GM12878 (cell line): Measurements from ENCODE around the gene EDEM3. TPM values are rescaled to one million over a fixed set of nuclear protein-coding genes. Genes with fewer than 3 reads are reported as not detected.

Experiments
- ATAC-seq: fragments of 200-7000 bp; cut with Tn5 transposase; 3 replicates; pipeline ENCODE4 v1.9.1; 2020; ENCODE audit warnings: mild to moderate bottlenecking, moderate library complexity
- BruUV-seq: library from RNA; stranded (reverse); fragments of 400-500 nt; replicated peaks from 2 replicates; lab custom pipeline; 2021; lab: Mats Ljungman, UMichigan
- CTCF ChIA-PET: fragments of 300-600 bp; sonication (Branson Sonifier 250); formaldehyde crosslinking; extraction: SDS; loops from one replicate; lab custom pipeline; 2021; ENCODE audit warnings: inconsistent platforms; lab: Yijun Ruan, JAX
- POLR2A ChIA-PET: fragments of 350-600 bp; formaldehyde crosslinking; extraction: SDS; loops from one replicate; lab custom pipeline; 2021; ENCODE audit warnings: inconsistent platforms; lab: Charles Lee
- RAD21 ChIA-PET: fragments of 300-600 bp; sonication (Branson Sonifier 250); formaldehyde crosslinking; loops from one replicate; lab custom pipeline; 2023; ENCODE audit warnings: antibody characterized with exemption; ENCODE audit not compliant: unreplicated experiment; lab: Charles Lee
- SMC1A ChIA-PET: fragments of 300-600 bp; sonication (Branson Sonifier 250); formaldehyde crosslinking; loops from one replicate; lab custom pipeline; 2023; ENCODE audit not compliant: unreplicated experiment, uncharacterized antibody; lab: Charles Lee
- DNase-seq: peaks from one replicate; pipeline ENCODE4 v3.0.0-alpha.2; 2011; ENCODE audit warnings: low read depth, low spot score
- FAIRE-seq: peaks from 3 replicates; lab custom pipeline; 2011; peaks lifted over from hg19 to GRCh38; lab: Jason Lieb, UNC
- H2AFZ ChIP-seq: 2 replicates; pipeline ENCODE4 v1.6.0; 2011; ENCODE audit warnings: low read depth, low read length, control low read depth; ENCODE audit not compliant: control insufficient read depth
- H3K27ac ChIP-seq: 2 replicates; pipeline ENCODE4 v1.5.1; 2011; ENCODE audit warnings: control low read depth; ENCODE audit not compliant: control insufficient read depth, insufficient read depth
- H3K27me3 ChIP-seq, 2 experiments: replicated peaks in 1 of 2; 2 replicates each; pipeline versions ENCODE4 v1.6.0 to v1.6.1; 2011; ENCODE audit warnings: low read length in 1 of 2; ENCODE audit not compliant: control insufficient read depth in 2 of 2, insufficient read depth in 2 of 2
- H3K36me3 ChIP-seq, 2 experiments: 2 replicates each; pipeline ENCODE4 v1.5.1; 2011; ENCODE audit warnings: low read length in 1 of 2; ENCODE audit not compliant: control insufficient read depth in 2 of 2, insufficient read depth in 2 of 2
- H3K4me1 ChIP-seq: 2 replicates; pipeline ENCODE4 v1.6.1; 2011; ENCODE audit warnings: mild to moderate bottlenecking, low read length, moderate library complexity, mixed read lengths; ENCODE audit not compliant: control insufficient read depth, insufficient read depth
- H3K4me2 ChIP-seq: 2 replicates; pipeline ENCODE4 v1.6.0; 2011; ENCODE audit warnings: control low read depth; ENCODE audit not compliant: control insufficient read depth, insufficient read depth
- H3K4me3 ChIP-seq: fragments of 200-600 bp; sonication (generic); 2 replicates; pipeline ENCODE4 v1.5.1; 2016
- H3K79me2 ChIP-seq: 2 replicates; pipeline ENCODE4 v1.6.0; 2011; ENCODE audit warnings: low read length; ENCODE audit not compliant: control insufficient read depth, insufficient read depth
- H3K9ac ChIP-seq: 2 replicates; pipeline ENCODE4 v1.8.0; 2011; ENCODE audit warnings: low read length, control low read depth, mixed read lengths; ENCODE audit not compliant: control insufficient read depth, insufficient read depth
- H3K9me3 ChIP-seq: replicated peaks from 3 replicates; pipeline ENCODE4 v1.5.1; 2011; ENCODE audit warnings: mild to moderate bottlenecking, low read length; ENCODE audit not compliant: control insufficient read depth, insufficient read depth
- H4K20me1 ChIP-seq: 2 replicates; pipeline ENCODE4 v1.6.0; 2011; ENCODE audit not compliant: control insufficient read depth, insufficient read depth
- ASH2L ChIP-seq: fragments of 300-600, 200-600 bp; sonication (generic); IDR thresholded peaks from 2 replicates; pipeline ENCODE4 v1.6.1; 2017; ENCODE audit warnings: low read depth, mild to moderate bottlenecking, borderline replicate concordance
- CEBPZ ChIP-seq: fragments of 150-350 bp; IDR thresholded peaks from 2 replicates; pipeline ENCODE4 v1.6.1; 2016; ENCODE audit warnings: low read depth, low read length
- IRF3 ChIP-seq: fragments of 450-650 bp; IDR thresholded peaks from 2 replicates; pipeline ENCODE4 v1.6.1; 2014; ENCODE audit warnings: mild to moderate bottlenecking
- MEF2A ChIP-seq: IDR thresholded peaks from 2 replicates; pipeline ENCODE4 v1.6.1; 2011; ENCODE audit warnings: low read depth, mild to moderate bottlenecking, low read length, moderate library complexity; ENCODE audit not compliant: insufficient read depth
- MTA2 ChIP-seq: fragments of 450-650 bp; IDR thresholded peaks from 2 replicates; pipeline ENCODE4 v1.6.1; 2016; ENCODE audit warnings: low read depth, mild to moderate bottlenecking, moderate library complexity
- PML ChIP-seq: IDR thresholded peaks from 2 replicates; pipeline ENCODE4 v1.6.1; 2012; ENCODE audit warnings: low read length, inconsistent platforms
- RBBP5 ChIP-seq: fragments of 200-600 bp; sonication (generic); conservative IDR thresholded peaks from 2 replicates; pipeline ENCODE4 v1.6.1; 2016
- SMAD5 ChIP-seq: IDR thresholded peaks from 2 replicates; pipeline ENCODE4 v1.6.1; 2016; ENCODE audit warnings: antibody characterized with exemption, low read depth
- SUZ12 ChIP-seq: fragments of 200-600 bp; sonication (generic); IDR thresholded peaks from one replicate; pipeline ENCODE4 v1.6.1; 2018; ENCODE audit warnings: antibody characterized with exemption, mild to moderate bottlenecking; ENCODE audit not compliant: unreplicated experiment
- TAF1 ChIP-seq: IDR thresholded peaks from 2 replicates; pipeline ENCODE4 v1.6.1; 2011; ENCODE audit warnings: mild to moderate bottlenecking, low read depth, low read length, borderline replicate concordance
- ZBTB4 ChIP-seq: fragments of 450-650 bp; formaldehyde crosslinking; IDR thresholded peaks from 2 replicates; pipeline ENCODE4 v1.4.0; 2022; ENCODE audit warnings: mild to moderate bottlenecking, moderate library complexity
- WGBS: methylation state at CpG from one replicate; pipeline ENCODE4 v1.1.6; 2016; ENCODE audit warnings: low lambda C conversion rate; ENCODE audit not compliant: insufficient replicate concordance, insufficient coverage; ENCODE audit errors: missing lambda C conversion rate; 5-methylcytosine and 5-hydroxymethylcytosine counted together
- in situ Hi-C: fragments of 300-500 bp; cut with MboI; formaldehyde crosslinking; loops from 9 replicates; pipeline ENCODE4 v1.14.3; 2018; ENCODE audit warnings: mixed read lengths
- intact Hi-C: fragments of 100-400 bp; cut with micrococcal nuclease; formaldehyde crosslinking; loops from one replicate; pipeline ENCODE4 v1.14.2; 2022; ENCODE audit not compliant: unreplicated experiment
- polyA plus RNA-seq, 11 experiments: library from polyadenylated mRNA; depleted of rRNA in 4 of 11; unstranded in 6 of 11; stranded (reverse) in 5 of 11; fragments of >200 nt; fragmentation: Nextera tagmentation in 4 of 11; fragmentation: Illumina TruSeq in 1 of 11; extraction: Ambion mirVana in 4 of 11; extraction: Trizol in 1 of 11; gene quantifications; 1 replicate in 1 of 11; 2 replicates in 10 of 11; pipeline versions ENCODE4 v1.2.1 to v1.2.3, GENCODE V29; 2011 to 2016; ENCODE audit warnings: inconsistent platforms in 2 of 11, missing spikeins in 2 of 11, low read depth in 1 of 11
- total RNA-seq, 4 experiments: library from RNA; depleted of rRNA in 3 of 4; stranded (reverse); fragments of >200 nt in 3 of 4; fragmentation: Illumina TruSeq in 1 of 4; extraction: Trizol in 1 of 4; gene quantifications; 2 replicates each; pipeline versions ENCODE4 v1.2.1 to v1.2.3, GENCODE V29; 2013 to 2021

Gene EDEM3
- total and polyA plus RNA-seq, 10 of the 15 experiments (the other 5 are each of a cell fraction or from before 2014, with no cell fraction given): 6.4 to 19.3 (median 14.3) TPM

GRCh38 chr1:184761969-184762485, 7.4 kb upstream of the EDEM3 start:
- FAIRE-seq: no peak
- BruUV-seq: no TSS peak
- CTCF ChIA-PET: no interaction called here

More at GRCh38 chr1:184761969-184762485, 7.4 kb upstream of the EDEM3 start:
- ATAC-seq (no peak), DNase-seq (no peak)
- Histone ChIP-seq H3K36me3 (no peaks in the 10 kb centered on the region), H4K20me1 (no peaks in the 10 kb centered on the region), H3K27me3 (no peaks in the 10 kb centered on the region), H3K4me1 (no peaks in the 10 kb centered on the region), H3K27ac (no peak overlapping the region), H3K79me2 (no peaks in the 10 kb centered on the region), H3K4me2 (no peak overlapping the region), H3K4me3 (no peak overlapping the region), H3K9me3 (no peaks in the 10 kb centered on the region; the same call in 2 of the 3 replicates), H2AFZ (no peak overlapping the region), H3K9ac (no peak overlapping the region)
- RAD21 ChIA-PET: no interaction called here
- POLR2A ChIA-PET: no interaction called here
- no peak for TF ChIP-seq TAF1
- TF ChIP-seq CEBPZ: no peak
- no peak for TF ChIP-seq PML
- no peak for TF ChIP-seq MTA2
- no peak for TF ChIP-seq ZBTB4
- no peak for TF ChIP-seq SMAD5
- no peak for TF ChIP-seq MEF2A
- TF ChIP-seq IRF3: no peak
- no peak for TF ChIP-seq SUZ12
- no peak for TF ChIP-seq ASH2L
- no peak for TF ChIP-seq RBBP5
- WGBS: 62% methylated on average over 4 of the region's 4 CpGs
- in situ Hi-C loops (no loop called here), intact Hi-C loops (no loop called here)
- SMC1A ChIA-PET: interaction anchor here (1.5 kb wide), 1 partner anchor 8 kb away, joined by 3 read pairs; no protein-coding TSS in a partner anchor
